GM12874 (cell line): Measurements from ENCODE around the gene TSHZ3.

ENCODE experiments used
- CTCF ChIP-seq: IDR thresholded peaks from 2 replicates; pipeline ENCODE4 v1.5.1; 2011; ENCODE audit warnings: low read depth, mild to moderate bottlenecking, control low read depth, low read length, moderate library complexity; ENCODE audit not compliant: insufficient read depth

Gene TSHZ3

GRCh38 chr19:31249217-31249616, 100.0 kb downstream of the TSHZ3 start:
- no peak for TF ChIP-seq CTCF

- TF ChIP-seq CTCF = no peak
Measured at GRCh38 chr19:31235806-31236205, 113.4 kb downstream of the TSHZ3 start.

GRCh38 chr19:31233295-31233800, 115.9 kb downstream of the TSHZ3 start:
- no peak for TF ChIP-seq CTCF

- TF ChIP-seq CTCF = no peak
Measured at GRCh38 chr19:31232871-31233270, 116.4 kb downstream of the TSHZ3 start.

GRCh38 chr19:31232180-31232579, 117.1 kb downstream of the TSHZ3 start:
- TF ChIP-seq CTCF = no peak

- TF ChIP-seq CTCF = no peak
Measured at GRCh38 chr19:31231237-31231636, 118.0 kb downstream of the TSHZ3 start.

GRCh38 chr19:31226151-31226935, 122.9 kb downstream of the TSHZ3 start:
- TF ChIP-seq CTCF = no peak
